DOHH2 (cell line): Measurements from ENCODE around the gene ZNF669.
"Not testable (repeated sequence)": the region's sequence is repeated elsewhere in the genome, so short reads cannot be mapped to it uniquely, and the experiment has no call there.

Experiments used
- H3F3A ChIP-seq: fragments of 200-600 bp; sonication (generic), shearing (Covaris generic); 2 replicates; pipeline ENCODE4 v1.6.0; 2016; ENCODE audit warnings: antibody characterized with exemption, mild to moderate bottlenecking; ENCODE audit not compliant: control insufficient read depth, insufficient read depth
- H3K27ac ChIP-seq: fragments of 200-600 bp; sonication (generic); 2 replicates; pipeline ENCODE4 v1.5.1; 2014; ENCODE audit warnings: low read depth, mild to moderate bottlenecking, low read length, moderate library complexity
- H3K27me3 ChIP-seq: fragments of 200-600 bp; sonication (generic); 2 replicates; pipeline ENCODE4 v1.6.1; 2014; ENCODE audit warnings: mild to moderate bottlenecking, low read length, mixed read lengths; ENCODE audit not compliant: control insufficient read depth
- H3K36me3 ChIP-seq: fragments of 200-600 bp; sonication (generic); 2 replicates; pipeline ENCODE4 v1.6.1; 2014; ENCODE audit warnings: mild to moderate bottlenecking, low read length, moderate library complexity, mixed read lengths; ENCODE audit not compliant: control insufficient read depth
- H3K4me1 ChIP-seq: fragments of 200-600 bp; sonication (generic); 2 replicates; pipeline ENCODE4 v1.6.1; 2014; ENCODE audit warnings: mild to moderate bottlenecking, low read length, mixed read lengths; ENCODE audit not compliant: control insufficient read depth
- H3K4me2 ChIP-seq: fragments of 200-600 bp; sonication (generic); 2 replicates; pipeline ENCODE4 v1.6.0; 2014; ENCODE audit warnings: mild to moderate bottlenecking, low read length, moderate library complexity
- H3K4me3 ChIP-seq: fragments of 200-600 bp; sonication (generic); 2 replicates; pipeline ENCODE4 v1.5.1; 2014; ENCODE audit warnings: mild to moderate bottlenecking, low read length, mixed read lengths
- H3K79me2 ChIP-seq: fragments of 200-600 bp; sonication (generic); 2 replicates; pipeline ENCODE4 v1.6.1; 2014; ENCODE audit warnings: mild to moderate bottlenecking, low read length, mixed read lengths; ENCODE audit not compliant: control insufficient read depth
- H3K9me2 ChIP-seq: fragments of 200-600 bp; sonication (generic); replicated peaks from 2 replicates; pipeline ENCODE4 v1.6.1; 2014; ENCODE audit warnings: mild to moderate bottlenecking, low read length, mixed read lengths; ENCODE audit not compliant: control insufficient read depth
- H3K9me3 ChIP-seq: fragments of 200-600 bp; sonication (generic); 2 replicates; pipeline ENCODE4 v1.6.1; 2014; ENCODE audit warnings: antibody characterized with exemption, low read length, mixed read lengths; ENCODE audit not compliant: control insufficient read depth, insufficient read depth
- H4K20me1 ChIP-seq: fragments of 200-600 bp; sonication (generic); 2 replicates; pipeline ENCODE4 v1.6.0; 2014; ENCODE audit warnings: low read depth, mild to moderate bottlenecking, antibody characterized with exemption, low read length, moderate library complexity; ENCODE audit not compliant: control insufficient read depth, insufficient read depth
- EZH2phosphoT487 ChIP-seq: fragments of 200-600 bp; sonication (generic); IDR thresholded peaks from 2 replicates; pipeline ENCODE4 v1.6.1; 2017; ENCODE audit warnings: borderline replicate concordance, mild to moderate bottlenecking, antibody characterized with exemption, low read length, moderate library complexity, mixed read lengths
- TF ChIP-seq, protein P1 (sequence below): fragments of 200-600 bp; sonication (generic); IDR thresholded peaks from one replicate; pipeline ENCODE4 v1.5.1; 2014; ENCODE audit warnings: antibody characterized with exemption, mild to moderate bottlenecking, low read depth, low read length; ENCODE audit not compliant: poor library complexity, severe bottlenecking

Gene ZNF669

DNA sequence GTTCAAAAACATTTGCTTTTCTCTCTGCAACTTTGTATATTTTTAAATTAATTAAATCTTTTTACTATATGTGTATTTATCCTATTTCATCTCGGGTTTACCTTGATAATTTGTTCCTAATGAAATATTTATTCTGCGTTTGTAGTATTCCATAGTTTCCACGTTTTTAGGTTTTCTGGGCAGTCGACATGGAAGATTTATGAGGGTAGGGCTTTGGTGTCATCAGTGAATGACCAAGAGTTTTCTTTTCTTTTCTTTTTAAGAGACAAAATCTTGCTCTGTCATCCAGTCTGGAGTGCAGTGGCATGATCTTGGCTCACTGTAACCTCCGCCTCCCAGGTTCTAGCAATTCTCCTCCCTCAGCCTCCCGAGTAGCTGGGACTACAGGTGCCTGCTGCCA lies 17.2 kb upstream of the ZNF669 start:
- no peak for TF ChIP-seq EZH2phosphoT487
- TF ChIP-seq, protein P1, sequence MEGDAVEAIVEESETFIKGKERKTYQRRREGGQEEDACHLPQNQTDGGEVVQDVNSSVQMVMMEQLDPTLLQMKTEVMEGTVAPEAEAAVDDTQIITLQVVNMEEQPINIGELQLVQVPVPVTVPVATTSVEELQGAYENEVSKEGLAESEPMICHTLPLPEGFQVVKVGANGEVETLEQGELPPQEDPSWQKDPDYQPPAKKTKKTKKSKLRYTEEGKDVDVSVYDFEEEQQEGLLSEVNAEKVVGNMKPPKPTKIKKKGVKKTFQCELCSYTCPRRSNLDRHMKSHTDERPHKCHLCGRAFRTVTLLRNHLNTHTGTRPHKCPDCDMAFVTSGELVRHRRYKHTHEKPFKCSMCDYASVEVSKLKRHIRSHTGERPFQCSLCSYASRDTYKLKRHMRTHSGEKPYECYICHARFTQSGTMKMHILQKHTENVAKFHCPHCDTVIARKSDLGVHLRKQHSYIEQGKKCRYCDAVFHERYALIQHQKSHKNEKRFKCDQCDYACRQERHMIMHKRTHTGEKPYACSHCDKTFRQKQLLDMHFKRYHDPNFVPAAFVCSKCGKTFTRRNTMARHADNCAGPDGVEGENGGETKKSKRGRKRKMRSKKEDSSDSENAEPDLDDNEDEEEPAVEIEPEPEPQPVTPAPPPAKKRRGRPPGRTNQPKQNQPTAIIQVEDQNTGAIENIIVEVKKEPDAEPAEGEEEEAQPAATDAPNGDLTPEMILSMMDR = no peak
- no peak overlapping the region for H3K4me3 ChIP-seq
- H3K79me2 ChIP-seq = no peaks in the 10 kb centered on the region
- H3K36me3 ChIP-seq = no peaks in the 10 kb centered on the region
- H3K9me2 ChIP-seq = no peaks in the 10 kb centered on the region
- H3K4me2 ChIP-seq = no peak overlapping the region
- no peaks in the 10 kb centered on the region for H3K4me1 ChIP-seq
- H3F3A ChIP-seq = no peaks in the 10 kb centered on the region
- no peaks in the 10 kb centered on the region for H3K27me3 ChIP-seq
- no peak overlapping the region for H3K27ac ChIP-seq
- no peaks in the 10 kb centered on the region for H3K9me3 ChIP-seq
- no peaks in the 10 kb centered on the region for H4K20me1 ChIP-seq

GRCh38 chr1:247120408-247120668 lies 16.2 kb upstream of the ZNF669 start:
- H3K4me1 ChIP-seq, H3K9me2 ChIP-seq, H3K4me2 ChIP-seq, H3F3A ChIP-seq, H3K27me3 ChIP-seq, H3K27ac ChIP-seq, H3K36me3 ChIP-seq, H4K20me1 ChIP-seq, H3K9me3 ChIP-seq, H3K79me2 ChIP-seq, H3K4me3 ChIP-seq: not testable (repeated sequence)

DNA sequence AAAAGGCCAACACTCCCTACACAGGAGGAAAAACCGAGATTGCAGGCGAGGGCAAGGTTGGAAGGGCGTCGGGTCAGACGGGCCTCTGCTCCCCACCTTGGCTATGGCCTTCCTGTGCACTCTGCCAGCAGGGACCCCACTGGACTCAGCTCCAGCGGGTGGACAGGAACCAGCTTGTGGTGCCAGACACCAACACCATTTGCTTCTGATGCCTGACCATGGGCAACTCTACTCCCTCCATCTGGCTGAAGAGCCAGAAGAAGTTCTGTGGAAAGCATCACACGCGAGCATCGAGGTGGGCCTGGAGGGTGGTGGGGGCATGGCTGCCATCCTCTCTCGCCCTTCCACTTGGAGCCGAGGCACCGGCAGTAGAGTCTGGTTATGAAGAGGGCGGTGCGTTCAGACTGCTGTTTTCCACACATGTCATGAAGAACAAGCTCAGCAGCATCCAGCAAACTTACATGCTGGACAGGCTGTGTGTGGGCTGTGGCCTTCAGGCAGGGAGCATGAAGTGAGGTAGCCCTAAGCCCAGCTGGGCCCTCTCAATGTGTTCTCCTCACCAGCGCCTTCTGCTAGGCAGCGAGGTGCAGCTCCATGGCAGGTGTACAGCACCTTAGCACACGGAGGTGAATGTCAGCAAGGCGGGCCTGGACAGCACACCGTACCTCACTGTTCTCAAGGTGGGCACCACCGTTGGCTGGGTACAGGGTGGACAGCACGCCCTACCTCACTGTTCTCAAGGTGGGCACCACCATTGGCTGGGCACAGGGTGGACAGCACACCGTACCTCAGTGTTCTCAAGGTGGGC lies 15.6 kb upstream of the ZNF669 start:
- H3K9me3 ChIP-seq = no peaks in the 10 kb centered on the region
- no peak overlapping the region for H3K4me2 ChIP-seq
- no peaks in the 10 kb centered on the region for H3K36me3 ChIP-seq
- H3K27me3 ChIP-seq = no peaks in the 10 kb centered on the region
- TF ChIP-seq, protein P1 = no peak
- TF ChIP-seq EZH2phosphoT487 = no peak
- no peaks in the 10 kb centered on the region for H3K9me2 ChIP-seq
- H3K79me2 ChIP-seq = no peaks in the 10 kb centered on the region
- H3K4me1 ChIP-seq = no peaks in the 10 kb centered on the region
- H3F3A ChIP-seq = no peaks in the 10 kb centered on the region
- no peak overlapping the region for H3K27ac ChIP-seq
- H3K4me3 ChIP-seq = no peak overlapping the region
- no peaks in the 10 kb centered on the region for H4K20me1 ChIP-seq

- Histone ChIP-seq H3K4me2 (no peak overlapping the region), H3K4me1 (no peaks in the 10 kb centered on the region), H3F3A (no peaks in the 10 kb centered on the region), H3K27me3 (no peaks in the 10 kb centered on the region), H3K9me2 (no peaks in the 10 kb centered on the region), H3K79me2 (no peaks in the 10 kb centered on the region), H3K27ac (no peak overlapping the region), H3K4me3 (no peak overlapping the region), H4K20me1 (no peaks in the 10 kb centered on the region), H3K9me3 (no peaks in the 10 kb centered on the region), H3K36me3 (no peaks in the 10 kb centered on the region)
- no peak for TF ChIP-seq EZH2phosphoT487
- TF ChIP-seq, protein P1 = peak; percentile 42
Measured at GRCh38 chr1:247118946-247119446, 14.8 kb upstream of the ZNF669 start.
